NCI-H128 (cell line): ENCODE measurements around the gene TMEM223.
"Not testable (repeated sequence)": the region's sequence is repeated elsewhere in the genome, so short reads cannot be mapped to it uniquely, and the experiment has no call there.

ENCODE experiments used
- DNase-seq: peaks from one replicate; lab custom pipeline; 2025; ENCODE audit not compliant: unreplicated experiment; lab: John Stamatoyannopoulos, UW

The TMEM223 gene

GRCh38 chr11:62804310-62805075 is 12.7 kb upstream of the TMEM223 start:
- DNase-seq = no peak

- DNase-seq = no peak
Measured at GRCh38 chr11:62801071-62801470, 9.3 kb upstream of the TMEM223 start.

- no peak for DNase-seq
Measured at GRCh38 chr11:62799486-62799885, 7.7 kb upstream of the TMEM223 start.

GRCh38 chr11:62796281-62796680 is 4.5 kb upstream of the TMEM223 start:
- no peak for DNase-seq

DNA sequence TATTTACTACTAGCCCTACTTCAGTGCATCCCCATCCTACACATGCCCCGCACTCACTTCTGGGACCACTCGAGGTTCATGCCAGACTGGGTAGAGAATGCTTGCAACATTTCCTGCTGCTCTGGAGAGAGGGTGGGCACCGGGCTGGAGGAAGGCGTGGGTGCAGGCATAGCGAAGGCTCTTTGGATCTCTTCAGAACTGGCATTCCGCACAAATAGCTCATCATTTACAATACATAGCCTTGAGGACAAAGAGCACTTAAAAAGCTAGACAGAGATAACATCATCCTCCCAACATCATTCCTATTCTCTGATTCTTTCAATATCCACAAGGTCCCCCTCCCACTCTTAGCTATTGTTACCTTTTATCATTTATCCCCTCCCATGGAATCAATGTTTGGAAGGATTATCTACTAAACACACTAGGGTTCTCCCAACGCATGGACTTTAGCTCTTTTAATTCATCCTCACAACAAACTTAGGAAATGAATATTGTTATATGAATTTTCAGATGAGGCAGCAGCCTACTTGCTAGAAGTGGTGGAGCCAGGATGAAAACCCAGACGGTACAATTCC is 2.5 kb upstream of the TMEM223 start:
- no peak for DNase-seq

- no peak for DNase-seq
Measured at GRCh38 chr11:62792202-62792575, 383 bp upstream of the TMEM223 start.

GRCh38 chr11:62789576-62789975 is 2.2 kb downstream of the TMEM223 start:
- DNase-seq = no peak

DNA sequence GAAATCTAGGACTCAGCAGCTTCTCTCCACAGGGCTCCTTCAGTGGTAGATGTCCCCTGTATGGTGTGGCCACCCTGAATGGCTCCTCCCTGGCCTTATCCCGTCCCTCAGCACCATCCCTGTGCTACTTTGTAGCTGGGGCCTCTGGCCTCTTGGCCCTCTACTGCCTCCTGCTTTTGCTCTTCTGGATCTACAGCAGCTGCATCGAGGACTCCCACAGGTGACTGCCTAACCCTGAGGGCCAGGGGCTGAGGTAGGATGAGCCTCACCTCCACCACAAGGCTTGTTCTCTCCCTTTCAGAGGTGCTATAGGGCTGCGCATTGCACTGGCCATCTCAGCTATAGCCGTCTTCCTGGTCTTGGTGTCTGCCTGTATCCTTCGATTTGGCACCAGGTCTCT is 2.8 kb downstream of the TMEM223 start:
- DNase-seq = no peak

DNA sequence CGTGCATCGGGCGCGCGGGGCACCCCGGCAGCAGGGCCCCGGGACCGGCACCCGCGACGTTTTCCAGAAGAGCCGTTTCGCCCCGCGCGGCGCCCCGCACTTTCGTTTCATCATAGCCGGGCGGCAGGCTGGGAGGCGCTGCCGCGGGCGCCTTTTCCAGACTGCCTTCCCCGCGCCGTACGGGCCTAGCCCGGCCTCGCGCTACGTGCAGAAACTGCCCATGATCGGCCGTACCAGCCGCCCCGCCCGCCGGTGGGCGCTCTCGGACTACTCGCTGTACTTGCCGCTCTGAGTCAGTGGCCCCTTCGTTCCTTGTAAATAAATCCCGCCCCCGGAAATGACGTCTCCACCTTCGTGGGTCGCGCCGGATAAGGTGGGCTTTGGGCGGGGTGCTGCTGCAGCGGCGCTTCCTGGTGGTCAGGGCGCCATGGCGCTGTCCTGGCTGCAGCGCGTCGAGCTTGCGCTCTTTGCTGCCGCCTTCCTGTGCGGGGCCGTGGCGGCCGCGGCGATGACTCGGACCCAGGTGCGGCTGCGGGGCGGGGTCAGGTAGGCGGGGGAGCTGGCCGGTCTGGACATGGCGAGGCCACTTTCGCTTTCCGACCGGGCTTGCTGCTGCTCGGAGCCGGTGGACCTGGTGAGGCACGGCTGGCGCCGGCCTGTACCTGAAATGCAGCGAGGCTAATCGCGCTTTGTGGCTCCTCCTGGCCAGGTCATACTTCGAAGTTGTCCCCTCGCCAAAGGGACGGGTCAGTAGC is 4.6 kb downstream of the TMEM223 start, which contains the start of gene TMEM179B:
Gene TMEM179B (plus strand): TSS at position 398 of the 755 bp plus-strand sequence. CDS start 30 bp downstream, at position 428.
- DNase-seq = peak; percentile 95

- DNase-seq = peak; percentile 76
Measured at GRCh38 chr11:62786318-62787004, 5.3 kb downstream of the TMEM223 start.

GRCh38 chr11:62782753-62783152 is 9.1 kb downstream of the TMEM223 start:
- DNase-seq = no peak

GRCh38 chr11:62778441-62778840 is 13.4 kb downstream of the TMEM223 start:
- no peak for DNase-seq

GRCh38 chr11:62777389-62777788 is 14.4 kb downstream of the TMEM223 start:
- no peak for DNase-seq

- no peak for DNase-seq
Measured at GRCh38 chr11:62775646-62776045, 16.2 kb downstream of the TMEM223 start.

DNA sequence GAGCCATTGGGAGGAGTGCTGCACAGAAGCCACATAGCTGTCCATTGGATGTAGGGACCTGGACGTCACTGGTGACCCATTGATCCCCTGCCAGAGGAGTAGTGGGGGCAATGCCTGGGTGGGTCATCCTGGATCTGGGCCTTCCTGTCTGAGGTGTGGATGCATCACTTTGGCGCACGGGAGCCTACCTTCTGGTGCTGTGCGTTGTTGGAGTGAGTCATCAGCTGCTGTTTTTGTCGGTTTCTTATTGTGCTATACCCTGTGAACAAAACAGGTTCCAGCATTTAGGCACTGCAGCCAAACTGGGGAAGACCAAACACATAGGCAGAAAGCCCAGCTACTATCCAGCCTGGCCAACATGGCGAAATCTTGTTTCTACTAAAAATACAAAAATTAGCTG is 17.4 kb downstream of the TMEM223 start:
- DNase-seq = no peak

DNA sequence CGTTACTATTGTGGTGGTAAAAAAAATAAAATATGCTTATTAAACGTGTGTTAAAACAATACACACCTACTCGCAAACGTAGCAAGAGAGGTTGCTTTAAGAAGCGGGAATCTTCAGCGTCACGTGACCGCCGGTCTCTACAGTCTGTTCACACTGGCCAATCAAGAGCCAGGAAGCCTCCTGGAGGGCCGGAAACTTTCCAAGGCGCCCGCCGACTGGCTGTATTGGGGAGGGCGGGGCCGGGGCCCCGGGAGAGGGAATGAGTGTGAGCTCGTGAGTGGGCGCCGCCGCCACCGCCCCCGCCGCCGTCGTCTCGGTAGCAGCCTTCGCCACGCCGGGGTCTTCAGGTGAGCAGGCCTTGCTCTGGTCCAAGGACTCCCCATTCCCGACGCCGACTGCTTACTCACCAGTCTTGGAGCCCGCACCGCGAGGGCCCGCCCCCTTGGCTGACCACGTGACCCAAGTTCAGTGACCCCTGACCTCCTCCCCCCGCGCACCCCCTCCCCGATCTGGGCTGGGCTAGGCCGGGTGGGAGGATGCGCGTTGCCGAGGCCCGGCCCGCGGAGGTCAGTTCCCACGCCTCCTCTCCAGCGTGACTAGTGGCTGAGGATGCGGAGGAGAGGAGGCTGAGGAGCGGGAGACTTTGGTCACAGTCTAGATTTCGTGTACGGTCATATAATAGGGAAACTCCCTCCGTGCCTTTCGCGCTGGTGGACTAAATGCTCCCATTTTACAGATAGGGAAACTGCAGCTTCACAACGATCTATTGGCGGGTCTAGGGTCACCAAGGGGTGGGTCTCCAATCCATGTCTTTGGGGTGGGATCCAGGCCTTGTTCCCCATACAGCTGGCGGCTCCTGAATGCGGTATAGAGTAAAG is 20.4 kb downstream of the TMEM223 start, which contains the start of gene TAF6L:
Gene TAF6L (plus strand): TSS at position 253 of the 878 bp plus-strand sequence. CDS start 4,388 bp downstream, outside the sequence.
- DNase-seq = peak; percentile 96

DNA sequence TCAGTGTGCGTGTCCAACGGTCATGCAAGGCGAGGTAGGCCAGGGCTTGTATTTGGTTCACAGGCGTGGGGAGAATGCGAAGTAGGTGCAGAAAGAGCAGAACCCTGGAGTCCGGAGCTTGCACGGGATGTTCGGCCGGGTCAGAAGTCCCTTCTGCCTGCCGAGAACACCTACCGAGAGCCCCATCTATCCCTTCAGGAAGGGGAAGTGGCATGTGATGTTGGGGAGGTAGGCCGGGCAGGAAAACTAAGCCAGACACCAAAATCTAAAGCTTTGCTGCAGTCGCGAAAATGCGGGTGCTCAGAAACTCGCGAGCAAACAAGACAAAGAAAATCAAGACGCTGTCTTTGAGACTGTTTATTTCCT is 21.0 kb downstream of the TMEM223 start:
- DNase-seq = peak; percentile 59

DNA sequence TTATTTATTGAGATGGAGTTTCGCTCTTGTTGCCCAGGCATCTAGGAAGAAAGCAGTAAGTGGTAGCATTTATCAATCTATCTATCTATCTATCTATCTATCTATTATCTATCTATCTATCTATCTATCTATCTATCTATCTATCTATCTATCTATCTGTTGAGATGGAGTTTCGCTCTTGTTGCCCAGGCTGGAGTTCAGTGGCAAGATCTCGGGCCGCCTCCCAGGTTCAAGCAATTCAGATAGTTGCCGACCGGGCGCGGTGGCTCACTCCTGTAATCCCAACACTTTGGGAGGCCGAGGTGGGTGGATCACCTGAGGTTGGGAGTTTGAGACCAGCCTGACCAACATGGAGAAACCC is 31.0 kb downstream of the TMEM223 start:
- not testable (repeated sequence) for DNase-seq

DNA sequence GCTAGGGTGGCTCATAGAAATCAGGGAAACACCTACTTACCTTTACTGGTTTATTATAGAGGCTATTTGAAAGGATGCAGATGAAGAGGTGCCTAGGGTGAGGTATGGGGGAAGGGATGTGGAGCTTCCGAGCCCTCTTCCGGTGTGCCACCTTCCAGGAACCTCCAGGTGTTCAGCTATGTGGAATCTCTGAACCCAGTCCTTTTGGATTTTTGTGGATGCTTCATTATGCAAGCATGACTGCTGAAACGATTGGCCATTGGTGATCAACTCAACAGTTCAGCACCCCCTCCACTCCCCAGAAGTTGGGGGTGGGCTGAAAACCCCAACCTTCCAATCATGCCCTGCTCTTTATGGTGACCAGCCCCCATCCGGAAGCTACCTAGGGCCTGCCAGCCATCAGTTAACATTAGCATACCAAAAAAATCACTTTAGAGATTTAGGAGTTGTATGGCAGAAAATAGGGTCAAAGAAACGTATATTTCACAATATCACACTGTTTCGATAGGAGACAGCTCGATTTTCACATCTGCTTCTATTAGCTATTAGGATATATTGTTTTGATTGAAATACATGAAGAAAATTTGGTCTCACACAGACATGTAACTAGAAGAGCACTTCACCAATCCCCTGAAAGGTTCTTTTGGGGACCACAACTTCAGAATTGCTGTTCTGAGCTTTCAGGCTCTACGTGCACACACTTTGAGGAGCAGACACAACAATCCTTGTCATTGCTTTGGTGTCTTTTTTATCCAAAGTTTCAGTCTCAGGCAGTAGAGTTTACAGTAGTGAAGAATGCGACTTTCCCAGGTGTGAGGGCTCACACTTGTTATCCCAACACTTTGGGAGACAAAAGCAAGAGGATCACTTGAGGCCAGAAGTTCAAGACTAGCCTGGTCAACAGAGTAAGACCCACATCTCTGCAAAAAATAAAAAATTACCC is 33.7 kb downstream of the TMEM223 start:
- DNase-seq = no peak
